ENCODE measurements around the gene TTC21A. TPM values are rescaled to one million over a fixed set of nuclear protein-coding genes. Genes with fewer than 3 reads are reported as not detected.

Gene TTC21A
- total and polyA plus RNA-seq, 3 donors from 2014 or later: 74.3 to 266 (median 101) TPM

DNA sequence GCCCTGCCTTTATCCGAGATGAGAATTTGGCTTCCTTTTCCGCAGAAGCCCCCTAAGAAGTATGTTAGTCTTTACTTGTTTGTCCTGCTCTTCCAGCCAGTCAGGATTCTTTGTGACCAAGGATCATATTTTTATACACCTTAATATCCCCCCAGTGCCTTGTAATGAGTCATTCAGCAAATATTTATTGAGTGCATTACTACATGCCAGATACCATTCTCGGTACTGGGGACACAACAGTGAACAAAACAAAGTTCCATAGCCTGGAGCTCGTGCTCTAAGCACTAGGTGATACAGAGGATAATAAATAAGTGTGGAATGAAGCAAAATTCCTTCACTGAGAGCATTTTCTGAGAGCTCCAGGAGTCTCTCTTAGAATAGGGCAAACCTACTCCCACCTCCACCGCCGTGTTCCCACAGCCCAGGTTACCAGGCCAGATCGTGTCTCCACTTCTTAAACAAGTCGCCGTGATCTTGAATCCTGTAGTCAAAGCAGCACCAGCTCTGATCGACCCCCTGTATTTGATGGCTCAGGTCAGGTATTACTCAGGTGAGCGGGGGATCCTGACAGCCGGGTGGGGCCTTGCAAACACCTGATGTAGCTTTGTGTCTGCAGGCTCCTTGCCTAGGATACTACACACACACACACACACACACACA, 18.5 kb downstream of the TTC21A start:
- 75 to 79% methylated on average over 11 to 12 of the region's 12 CpGs for WGBS, 2 donors
- no peak for TF ChIP-seq POLR2A (IDR thresholded peaks at IDR 0.05)
- TF ChIP-seq, protein P1, sequence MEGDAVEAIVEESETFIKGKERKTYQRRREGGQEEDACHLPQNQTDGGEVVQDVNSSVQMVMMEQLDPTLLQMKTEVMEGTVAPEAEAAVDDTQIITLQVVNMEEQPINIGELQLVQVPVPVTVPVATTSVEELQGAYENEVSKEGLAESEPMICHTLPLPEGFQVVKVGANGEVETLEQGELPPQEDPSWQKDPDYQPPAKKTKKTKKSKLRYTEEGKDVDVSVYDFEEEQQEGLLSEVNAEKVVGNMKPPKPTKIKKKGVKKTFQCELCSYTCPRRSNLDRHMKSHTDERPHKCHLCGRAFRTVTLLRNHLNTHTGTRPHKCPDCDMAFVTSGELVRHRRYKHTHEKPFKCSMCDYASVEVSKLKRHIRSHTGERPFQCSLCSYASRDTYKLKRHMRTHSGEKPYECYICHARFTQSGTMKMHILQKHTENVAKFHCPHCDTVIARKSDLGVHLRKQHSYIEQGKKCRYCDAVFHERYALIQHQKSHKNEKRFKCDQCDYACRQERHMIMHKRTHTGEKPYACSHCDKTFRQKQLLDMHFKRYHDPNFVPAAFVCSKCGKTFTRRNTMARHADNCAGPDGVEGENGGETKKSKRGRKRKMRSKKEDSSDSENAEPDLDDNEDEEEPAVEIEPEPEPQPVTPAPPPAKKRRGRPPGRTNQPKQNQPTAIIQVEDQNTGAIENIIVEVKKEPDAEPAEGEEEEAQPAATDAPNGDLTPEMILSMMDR (IDR thresholded peaks at IDR 0.05): no peak
- no peak overlapping the region for H3K27ac ChIP-seq
- H3K36me3 ChIP-seq (ENCODE audit: low read depth, missing control alignments): no peaks in the 10 kb centered on the region
- no peak for DNase-seq
- H3K27me3 ChIP-seq: no peaks in the 10 kb centered on the region
- H3K9me3 ChIP-seq: no peaks in the 10 kb centered on the region
- intact Hi-C loops (cut with DNase I; ENCODE audit: low total_unique reads): loop anchor here (5.0 to 10.0 kb wide), 2 partner anchors 69 to 161 kb away; partner anchors contain the start of gene XIRP1
- no peaks in the 10 kb centered on the region for H3K4me1 ChIP-seq
- no peak overlapping the region for H3K4me3 ChIP-seq

DNA sequence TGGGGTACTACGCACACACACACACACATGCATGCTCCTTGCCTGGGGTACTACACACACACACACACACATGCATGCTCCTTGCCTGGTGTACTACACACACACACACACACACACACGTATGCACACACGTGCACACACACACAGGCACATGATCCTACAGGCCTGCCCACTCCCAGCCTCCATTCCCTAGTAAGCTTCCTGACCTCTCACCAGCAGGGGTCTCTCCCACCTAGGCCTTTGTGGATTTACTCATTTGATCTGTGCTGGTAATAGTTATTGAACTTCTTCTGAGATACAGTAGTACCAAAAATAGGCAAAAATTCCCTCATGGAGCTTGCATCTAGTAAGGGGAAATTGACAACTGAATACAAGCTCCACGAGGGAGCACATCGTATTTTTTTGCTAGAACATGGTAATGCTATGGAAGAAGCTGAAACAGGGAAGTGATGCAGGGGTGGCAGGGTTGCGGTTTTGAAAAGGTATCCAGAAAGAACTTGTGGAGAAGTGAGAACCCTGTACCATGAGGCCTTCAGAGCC, 19.1 kb downstream of the TTC21A start:
- no peak overlapping the region for H3K27ac ChIP-seq
- H3K4me1 ChIP-seq: no peaks in the 10 kb centered on the region
- peak; percentile 47 for DNase-seq
- H3K4me3 ChIP-seq: no peak overlapping the region
- no peaks in the 10 kb centered on the region for H3K36me3 ChIP-seq (ENCODE audit: low read depth, missing control alignments)
- WGBS, 2 donors: 47 to 68% methylated on average over 5 to 6 of the region's 6 CpGs
- H3K9me3 ChIP-seq: no peaks in the 10 kb centered on the region
- H3K27me3 ChIP-seq: no peaks in the 10 kb centered on the region
- TF ChIP-seq, protein P1 (IDR thresholded peaks at IDR 0.05): peak; percentile 24 to 37 (median 36)
- no peak for TF ChIP-seq POLR2A (IDR thresholded peaks at IDR 0.05)
- intact Hi-C loops (cut with DNase I; ENCODE audit: low total_unique reads): loop anchor here (5.0 to 10.0 kb wide), 2 partner anchors 68 to 161 kb away; partner anchors contain the start of gene XIRP1

DNA sequence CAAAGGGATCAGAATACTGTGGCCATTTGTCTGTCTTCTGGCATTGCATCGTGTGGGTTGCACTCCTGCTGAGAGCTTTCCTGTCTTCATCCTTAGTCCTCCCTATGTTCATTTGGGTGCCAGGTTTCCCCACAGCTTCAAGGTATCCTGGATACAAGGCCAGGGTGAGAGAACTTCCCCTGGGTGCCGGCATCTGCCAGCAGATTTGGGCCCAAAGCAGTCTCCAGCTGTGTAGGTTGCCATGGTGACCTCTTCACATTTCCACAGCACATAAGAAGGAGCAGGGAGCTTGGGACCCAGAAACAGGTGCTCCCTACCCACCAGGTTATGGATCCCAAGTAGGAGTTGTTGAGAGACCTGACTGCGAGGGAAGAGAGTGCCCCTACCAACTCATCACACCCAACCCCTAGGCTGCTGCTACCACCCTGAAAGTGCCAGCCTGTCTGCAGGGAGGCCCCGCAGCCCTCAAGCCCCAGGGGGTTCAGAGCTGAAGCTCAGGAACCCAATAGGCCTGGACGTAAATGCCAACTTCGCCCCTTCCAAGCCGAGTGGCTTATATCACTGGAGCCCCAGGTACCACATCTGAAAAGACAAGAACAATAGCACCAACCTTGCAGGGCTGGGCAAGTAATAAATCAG, 19.9 kb downstream of the TTC21A start:
- no peak for TF ChIP-seq POLR2A (IDR thresholded peaks at IDR 0.05)
- TF ChIP-seq, protein P1 (IDR thresholded peaks at IDR 0.05): no peak
- no peak for DNase-seq
- WGBS, 2 donors: 88 to 90% methylated on average over 6 to 7 of the region's 7 CpGs
- Histone ChIP-seq H3K4me3 (no peak overlapping the region), H3K36me3 (ENCODE audit: low read depth, missing control alignments) (no peaks in the 10 kb centered on the region), H3K27ac (no peak overlapping the region), H3K27me3 (no peaks in the 10 kb centered on the region), H3K9me3 (no peaks in the 10 kb centered on the region), H3K4me1 (no peaks in the 10 kb centered on the region)
- intact Hi-C loops (cut with DNase I; ENCODE audit: low total_unique reads): loop anchor here (5.0 to 10.0 kb wide), 2 partner anchors 67 to 160 kb away; partner anchors contain the start of gene XIRP1

DNA sequence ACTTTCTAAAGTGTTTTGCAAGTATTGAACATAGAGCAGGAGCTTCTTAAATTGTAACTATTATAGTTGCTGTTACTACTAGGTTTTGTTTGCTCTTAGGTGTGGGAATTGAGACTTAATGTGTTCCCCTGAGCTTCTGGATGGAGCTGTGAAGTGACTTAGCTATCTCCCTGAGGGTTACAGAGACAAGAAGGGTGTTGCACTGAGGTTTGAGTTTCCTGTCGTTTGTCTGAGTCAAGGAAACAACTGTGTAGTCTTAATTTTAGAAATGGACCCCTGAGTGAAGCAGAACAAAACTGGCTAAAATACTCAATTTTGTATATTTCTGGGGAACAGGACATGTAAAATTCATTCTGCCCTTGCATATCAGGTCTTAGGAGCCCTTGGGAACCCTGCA, 20.4 kb downstream of the TTC21A start:
- WGBS, 2 donors: 64 to 72% methylated on average over 1 of the region's 1 CpG

More for the DNA sequence above, 20.4 kb downstream of the TTC21A start:
- H3K4me3 ChIP-seq: no peak overlapping the region
- H3K9me3 ChIP-seq: no peaks in the 10 kb centered on the region
- H3K27ac ChIP-seq: no peak overlapping the region
- H3K4me1 ChIP-seq: no peaks in the 10 kb centered on the region
- H3K27me3 ChIP-seq: no peaks in the 10 kb centered on the region
- TF ChIP-seq, protein P1 (IDR thresholded peaks at IDR 0.05): no peak
- no peak for TF ChIP-seq POLR2A (IDR thresholded peaks at IDR 0.05)
- intact Hi-C loops (cut with DNase I; ENCODE audit: low total_unique reads): loop anchor here (5.0 to 10.0 kb wide), 2 partner anchors 67 to 159 kb away; partner anchors contain the start of gene XIRP1
- no peaks in the 10 kb centered on the region for H3K36me3 ChIP-seq (ENCODE audit: low read depth, missing control alignments)
- no peak for DNase-seq
